ENCODE data around the gene STAT4.

- TF ChIP-seq CTCF (IDR thresholded peaks at IDR 0.05; ENCODE audit: insufficient read depth, low read length, poor library complexity, severe bottlenecking) (no peak), EZH2phosphoT487 (conservative IDR thresholded peaks at IDR 0.05; ENCODE audit: low read length) (no peak)
These were observed 38.4 kb upstream of the STAT4 start for GRCh38 chr2:191189112-191189635.
